HK-2 (cell line): ENCODE data around the gene RHOBTB3.
A peak's percentile ranks its signal among the peaks of the same experiment; 100 is the strongest.
"Not testable (repeated sequence)": the region's sequence is repeated elsewhere in the genome, so short reads cannot be mapped to it uniquely, and the experiment has no call there.

Experiments used
- DNase-seq: peaks from one replicate; pipeline ENCODE4 v3.0.0-alpha.2; 2018; ENCODE audit not compliant: unreplicated experiment

Gene RHOBTB3

GRCh38 chr5:95818181-95819147, 87.3 kb downstream of the RHOBTB3 start:
- DNase-seq: no peak

DNA sequence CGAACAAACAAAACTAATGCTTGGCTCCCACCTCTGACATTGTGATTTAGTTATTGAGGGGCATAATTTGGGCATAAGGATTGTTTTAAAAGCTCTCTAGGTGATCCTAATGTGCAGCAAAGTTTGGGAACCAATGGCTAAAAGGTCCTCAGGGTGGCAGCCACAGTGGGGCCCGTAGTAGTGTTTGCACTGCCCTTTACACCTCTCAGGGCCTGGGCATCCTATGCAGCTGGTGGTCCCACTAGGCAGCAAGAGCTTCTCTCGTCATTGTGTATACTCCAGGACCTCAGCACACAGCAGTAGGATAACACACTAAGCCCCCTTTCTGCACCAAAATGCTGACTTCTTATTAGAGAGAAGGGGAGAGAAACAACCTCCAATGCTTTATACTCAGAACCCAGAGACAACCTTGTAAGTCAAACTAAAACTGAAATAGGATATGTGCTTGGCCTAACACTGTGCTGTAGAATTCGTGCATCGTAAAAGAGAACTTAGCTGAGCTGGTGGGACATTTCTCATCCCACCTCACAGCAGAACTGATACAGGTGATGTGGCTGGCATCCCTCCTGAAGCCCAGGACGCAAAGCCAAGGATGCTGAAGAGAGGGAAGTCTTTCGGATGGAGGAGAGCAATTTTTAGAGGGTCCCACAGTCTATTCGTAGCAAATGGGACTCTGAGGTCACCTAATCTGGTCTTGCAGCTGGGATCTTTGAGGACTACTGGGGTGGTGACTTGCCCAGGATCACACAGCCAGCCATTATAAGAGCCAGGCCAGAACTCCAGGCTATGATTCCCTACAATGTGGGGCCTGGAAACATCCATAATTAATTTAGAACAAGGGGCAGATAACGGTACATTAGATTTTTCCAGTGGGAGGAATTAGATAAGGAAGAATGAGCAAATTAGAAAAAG, 90.2 kb downstream of the RHOBTB3 start:
- DNase-seq: no peak

DNA sequence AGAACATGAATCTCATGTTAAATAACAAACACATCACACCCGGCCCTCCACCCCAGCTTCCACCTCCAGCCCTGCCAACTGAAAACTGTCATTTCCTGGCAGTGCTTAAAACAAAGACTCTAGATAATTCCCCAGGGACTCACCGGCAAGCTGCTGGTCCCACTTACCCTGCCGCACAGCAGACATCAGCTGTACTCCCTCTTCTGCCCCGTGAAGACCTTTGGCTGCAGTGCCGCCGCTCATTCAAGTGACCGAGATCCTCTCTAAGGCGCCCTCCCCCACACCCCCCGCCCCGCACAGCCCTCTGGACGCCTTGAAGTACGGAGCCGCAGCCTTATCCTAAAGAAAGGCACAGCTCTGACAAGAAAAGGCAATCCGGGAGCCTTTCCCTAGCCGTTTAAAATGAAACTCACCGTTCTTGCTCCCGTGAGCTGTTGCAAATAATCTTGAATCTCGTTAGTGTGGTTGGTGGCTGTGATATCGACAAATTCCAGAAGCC, 91.0 kb downstream of the RHOBTB3 start:
- no peak for DNase-seq

- peak; percentile 43 for DNase-seq
Observed at GRCh38 chr5:95822542-95823181, 91.5 kb downstream of the RHOBTB3 start, which contains the start of gene GLRX. Gene GLRX (minus strand): TSS chr5:95822726. CDS start chr5:95822662, 64 bp downstream.

GRCh38 chr5:95823218-95823737, 92.1 kb downstream of the RHOBTB3 start:
- DNase-seq: no peak

- peak; percentile 69 for DNase-seq
Observed at GRCh38 chr5:95823738-95824609, 92.8 kb downstream of the RHOBTB3 start.

- DNase-seq: no peak
Observed at GRCh38 chr5:95824747-95825146, 93.6 kb downstream of the RHOBTB3 start.

- no peak for DNase-seq
Observed at GRCh38 chr5:95825495-95825894, 94.4 kb downstream of the RHOBTB3 start.

GRCh38 chr5:95826949-95827891, 96.1 kb downstream of the RHOBTB3 start:
- no peak for DNase-seq

DNA sequence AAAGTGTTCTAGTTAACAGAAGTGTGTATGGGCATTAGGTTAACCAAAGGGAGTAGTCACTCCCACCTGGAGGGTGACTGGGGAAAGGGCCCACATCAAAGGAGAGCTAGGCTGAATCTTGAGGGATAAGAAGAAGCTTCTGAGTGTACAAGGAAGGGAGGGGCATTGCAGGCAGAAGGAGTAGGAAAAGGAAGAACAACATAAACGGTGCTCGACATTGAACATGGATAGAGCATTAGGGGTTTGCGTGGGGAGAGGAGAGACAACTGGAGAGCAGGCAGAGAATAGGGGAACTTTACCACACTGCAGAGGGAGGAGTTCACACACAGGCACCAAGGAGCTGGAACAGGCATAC, 96.7 kb downstream of the RHOBTB3 start:
- DNase-seq: no peak

DNA sequence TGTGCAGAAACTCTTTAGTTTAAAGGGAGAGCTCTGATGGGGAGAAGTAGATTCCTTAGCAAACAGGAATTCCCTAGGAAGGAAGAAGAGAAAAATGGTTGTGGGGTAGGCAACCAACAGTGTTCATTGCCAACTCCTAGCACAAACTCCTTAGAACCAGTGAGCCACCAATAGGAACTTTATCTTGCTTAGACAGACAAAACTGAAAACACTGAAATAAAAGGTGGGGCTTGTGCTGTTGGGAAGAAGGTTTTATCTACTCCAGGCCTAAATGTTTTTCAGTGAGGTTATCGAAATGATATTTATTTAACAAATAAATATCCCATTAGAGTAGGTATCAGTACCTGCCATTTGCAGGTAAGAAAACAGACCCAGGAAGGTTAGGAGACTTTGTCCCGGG, 99.1 kb downstream of the RHOBTB3 start:
- DNase-seq: no peak

GRCh38 chr5:95832664-95833063, 101.5 kb downstream of the RHOBTB3 start:
- no peak for DNase-seq

GRCh38 chr5:95835682-95836385, 104.7 kb downstream of the RHOBTB3 start:
- no peak for DNase-seq

- no peak for DNase-seq
Observed at GRCh38 chr5:95836544-95836943, 105.4 kb downstream of the RHOBTB3 start.

- DNase-seq: not testable (repeated sequence)
Observed at GRCh38 chr5:95836971-95837370, 105.8 kb downstream of the RHOBTB3 start.

GRCh38 chr5:95837492-95837891, 106.4 kb downstream of the RHOBTB3 start:
- DNase-seq: no peak

GRCh38 chr5:95838001-95838520, 106.9 kb downstream of the RHOBTB3 start:
- DNase-seq: no peak

DNA sequence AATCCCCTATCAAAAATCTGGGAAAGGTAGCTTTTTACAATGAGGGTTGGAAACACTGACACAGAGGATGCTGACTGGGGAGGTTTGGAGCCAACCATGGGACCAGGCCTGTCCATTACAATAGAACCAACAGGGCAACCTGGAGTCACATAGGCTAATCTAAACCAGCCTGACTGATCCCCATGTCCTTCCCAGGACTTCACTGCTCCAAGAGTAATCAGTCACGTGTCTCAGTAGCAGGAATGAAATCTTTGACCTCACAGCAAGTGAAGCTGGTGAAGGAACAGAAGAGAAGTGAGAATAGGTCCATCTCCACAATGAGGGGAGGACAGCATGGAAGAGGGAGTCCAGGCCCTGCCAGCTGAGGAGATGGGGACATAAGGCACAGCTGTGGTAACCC, 107.4 kb downstream of the RHOBTB3 start:
- DNase-seq: no peak
